D721Med (cell line): ENCODE results near the gene KCTD3.

Source experiments
- DNase-seq: peaks from one replicate; pipeline ENCODE4 v3.0.0; 2011; ENCODE audit warnings: low spot score; ENCODE audit not compliant: insufficient read length
- FAIRE-seq: peaks from 2 replicates; lab custom pipeline; 2011; peaks lifted over from hg19 to GRCh38; lab: Jason Lieb, UNC
- TF ChIP-seq, protein P1 (sequence below): IDR thresholded peaks from 2 replicates; pipeline ENCODE4 v1.5.1; 2012; ENCODE audit warnings: mild to moderate bottlenecking, control low read depth; ENCODE audit not compliant: insufficient read depth; ENCODE audit errors: missing control alignments

Gene KCTD3

DNA sequence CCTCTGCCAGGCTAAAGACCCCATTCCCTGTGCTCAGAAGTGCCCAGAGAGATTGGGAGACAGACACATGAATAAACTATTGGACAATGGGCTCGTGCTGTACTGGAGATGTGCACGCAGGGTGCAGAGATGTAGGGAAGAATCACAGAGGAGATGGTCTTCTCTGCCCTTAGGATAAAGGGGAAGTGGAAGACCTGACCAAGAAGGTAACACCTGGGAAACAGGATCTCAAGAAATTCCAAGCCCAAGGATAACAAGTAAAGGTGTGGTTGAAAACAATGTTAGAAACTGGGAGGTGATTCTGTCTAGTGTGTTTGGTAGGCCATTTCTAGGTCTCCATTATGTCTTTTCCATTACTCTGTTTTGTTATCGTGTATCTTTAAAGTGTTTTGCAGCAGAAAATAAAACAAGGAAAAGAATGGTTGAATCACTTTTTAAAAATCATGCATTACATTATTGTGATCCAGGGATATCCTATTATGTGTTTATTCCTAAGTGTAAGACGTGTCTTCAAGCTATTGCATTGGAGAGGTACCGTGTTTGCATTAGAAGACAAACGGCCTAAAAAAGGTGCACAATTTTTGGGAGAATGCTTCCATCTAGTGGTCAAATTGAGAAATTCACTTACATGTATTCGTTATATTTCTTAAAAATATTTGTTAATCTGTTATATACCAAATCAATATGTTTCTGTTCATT is 40.8 kb upstream of the KCTD3 start:
- TF ChIP-seq, protein P1, sequence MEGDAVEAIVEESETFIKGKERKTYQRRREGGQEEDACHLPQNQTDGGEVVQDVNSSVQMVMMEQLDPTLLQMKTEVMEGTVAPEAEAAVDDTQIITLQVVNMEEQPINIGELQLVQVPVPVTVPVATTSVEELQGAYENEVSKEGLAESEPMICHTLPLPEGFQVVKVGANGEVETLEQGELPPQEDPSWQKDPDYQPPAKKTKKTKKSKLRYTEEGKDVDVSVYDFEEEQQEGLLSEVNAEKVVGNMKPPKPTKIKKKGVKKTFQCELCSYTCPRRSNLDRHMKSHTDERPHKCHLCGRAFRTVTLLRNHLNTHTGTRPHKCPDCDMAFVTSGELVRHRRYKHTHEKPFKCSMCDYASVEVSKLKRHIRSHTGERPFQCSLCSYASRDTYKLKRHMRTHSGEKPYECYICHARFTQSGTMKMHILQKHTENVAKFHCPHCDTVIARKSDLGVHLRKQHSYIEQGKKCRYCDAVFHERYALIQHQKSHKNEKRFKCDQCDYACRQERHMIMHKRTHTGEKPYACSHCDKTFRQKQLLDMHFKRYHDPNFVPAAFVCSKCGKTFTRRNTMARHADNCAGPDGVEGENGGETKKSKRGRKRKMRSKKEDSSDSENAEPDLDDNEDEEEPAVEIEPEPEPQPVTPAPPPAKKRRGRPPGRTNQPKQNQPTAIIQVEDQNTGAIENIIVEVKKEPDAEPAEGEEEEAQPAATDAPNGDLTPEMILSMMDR = peak; percentile 74
- peak; percentile 92 for FAIRE-seq
- DNase-seq = no peak

DNA sequence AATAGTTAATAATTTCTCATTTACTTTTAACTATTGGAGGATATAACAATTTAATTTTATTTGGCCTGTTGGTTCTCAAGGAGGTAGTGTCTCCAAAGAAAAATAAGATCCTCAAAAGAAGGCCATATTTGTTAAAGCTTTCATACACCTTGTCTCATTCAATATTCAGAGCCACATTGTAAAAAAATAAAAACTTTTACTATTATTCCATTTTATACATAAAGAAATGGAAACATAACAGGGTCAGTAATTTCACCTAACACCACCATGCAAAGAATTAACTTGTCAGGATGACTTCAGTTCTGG is 40.3 kb upstream of the KCTD3 start:
- FAIRE-seq = no peak
- TF ChIP-seq, protein P1 = no peak
- no peak for DNase-seq

DNA sequence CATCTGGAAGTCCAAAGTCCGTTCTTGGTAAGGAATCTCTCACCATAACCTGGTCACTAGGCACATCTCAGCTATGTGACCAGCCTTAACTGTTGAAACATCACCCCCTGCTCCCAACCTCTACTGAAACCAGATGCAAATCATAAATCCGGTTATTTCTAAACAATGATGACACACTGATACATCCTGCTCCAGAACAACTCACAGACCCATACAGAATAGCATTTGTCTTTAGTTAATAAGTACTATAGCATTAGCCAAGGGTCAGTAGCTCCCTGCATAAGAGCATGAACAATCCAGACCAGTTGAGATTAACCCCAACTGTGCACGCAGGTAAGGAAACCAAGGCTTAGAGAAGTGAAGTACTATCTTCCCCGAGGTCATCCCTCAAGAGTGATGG is 38.0 kb upstream of the KCTD3 start:
- FAIRE-seq (no peak), DNase-seq (no peak)
- TF ChIP-seq, protein P1 = no peak

DNA sequence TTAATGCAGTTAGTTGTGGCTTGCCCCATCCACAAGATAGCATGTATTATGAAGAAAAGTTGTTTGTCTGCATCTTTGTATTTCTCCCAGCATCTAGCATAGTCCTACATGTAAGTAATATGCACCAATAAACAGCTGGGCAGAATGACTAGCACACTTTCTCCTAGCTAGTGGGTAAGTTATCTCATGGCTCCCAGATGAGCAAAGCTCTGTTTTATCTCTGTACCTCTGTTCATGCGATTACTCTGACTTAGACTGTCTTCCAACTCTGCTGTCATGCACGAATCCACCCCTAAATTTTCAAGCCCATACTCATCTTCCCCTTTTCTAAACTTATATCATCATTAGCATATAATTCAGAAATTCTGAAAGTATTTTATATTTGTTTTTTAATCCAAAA is 37.5 kb upstream of the KCTD3 start:
- DNase-seq (no peak), FAIRE-seq (no peak)
- TF ChIP-seq, protein P1 = no peak

DNA sequence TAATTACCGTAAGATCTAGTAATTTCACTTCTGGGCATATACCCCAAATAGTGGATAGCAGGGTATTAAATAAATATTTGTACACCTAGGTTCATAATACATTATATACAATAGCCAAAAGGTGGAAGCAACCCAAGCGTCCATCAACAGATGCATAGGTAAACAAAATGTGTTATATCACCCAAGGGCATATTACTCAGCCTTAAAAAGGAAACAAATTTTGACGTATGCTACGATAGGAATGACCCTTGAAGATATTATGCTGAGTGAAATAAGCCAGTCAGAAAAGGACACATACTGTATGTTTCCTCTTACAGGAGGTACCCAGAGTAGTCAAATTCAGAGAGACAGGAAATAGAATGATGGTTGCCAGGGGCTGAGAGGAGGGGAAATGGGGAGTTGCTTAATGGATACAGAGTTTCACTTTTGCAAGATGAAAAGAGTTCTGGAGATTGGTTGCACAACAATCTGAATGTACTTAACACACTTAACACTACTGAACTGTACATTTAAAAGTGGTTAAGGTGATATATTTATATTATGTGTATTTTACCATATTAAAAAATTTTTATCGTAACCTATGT is 36.6 kb upstream of the KCTD3 start:
- DNase-seq = no peak
- TF ChIP-seq, protein P1 = no peak
- FAIRE-seq = no peak

DNA sequence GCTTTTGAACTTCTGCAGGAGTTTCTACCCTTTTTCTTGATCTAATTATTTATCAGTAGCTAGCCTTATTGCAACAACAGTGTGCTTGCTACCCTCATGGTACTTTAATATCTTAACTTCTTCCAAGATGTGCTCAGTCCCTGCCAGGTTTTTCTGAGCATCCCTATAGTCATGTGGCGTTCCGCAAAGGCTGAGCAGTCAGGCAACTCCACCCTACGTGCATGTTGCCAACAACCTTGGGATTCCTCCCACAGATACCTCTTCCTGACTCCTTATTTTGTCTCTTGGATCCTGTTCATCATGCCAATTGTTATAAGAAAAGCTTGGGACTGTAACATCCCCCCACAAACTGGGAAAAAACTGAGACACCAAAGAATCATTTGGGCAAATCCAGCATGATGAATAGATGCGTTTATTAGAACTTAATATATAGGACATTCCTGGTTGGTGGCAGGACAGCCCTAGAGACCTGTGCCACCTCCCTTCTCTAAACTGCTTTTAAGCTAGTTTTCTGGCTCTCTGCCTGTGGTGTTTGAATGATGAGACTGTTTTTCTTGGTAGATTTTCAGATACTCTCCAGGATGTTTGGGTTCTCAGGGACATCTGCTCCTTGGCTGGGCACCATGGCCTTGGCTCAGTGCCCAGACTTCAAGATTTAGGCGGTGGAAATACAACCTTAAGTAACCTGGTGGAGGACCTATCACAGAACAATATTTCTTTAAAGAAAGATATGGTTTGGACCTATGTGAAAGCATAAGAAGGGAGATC is 27.1 kb upstream of the KCTD3 start:
- DNase-seq = no peak
- no peak for FAIRE-seq
- TF ChIP-seq, protein P1 = no peak
